Lung (tissue), 12 donors: ENCODE measurements around the gene SLC38A5. TPM values are rescaled to one million over a fixed set of nuclear protein-coding genes. Genes with fewer than 3 reads are reported as not detected.
A peak's percentile ranks its signal among the peaks of the same experiment; 100 is the strongest.

Source experiments
- ATAC-seq: fragments of 200-7000 bp; cut with Tn5 transposase; one replicate; pipeline ENCODE4 v1.9.1; 2020; ENCODE audit warnings: moderate number of reproducible peaks; ENCODE audit not compliant: insufficient read depth, low FRiP score
- DNase-seq, 3 donors: peaks; one replicate each; pipeline ENCODE4 v3.0.0-alpha.2; 2013 to 2017
- H3K27ac ChIP-seq, 2 donors: one replicate each; pipeline ENCODE4 v1.5.1; 2013; ENCODE audit warnings: mild to moderate bottlenecking in 2 of 2, moderate library complexity in 2 of 2, control low read depth in 1 of 2, inconsistent platforms in 1 of 2, low read depth in 1 of 2, low read length in 1 of 2
- H3K27me3 ChIP-seq, 3 donors: one replicate each; pipeline ENCODE4 v1.5.1; 2013; ENCODE audit warnings: low read length in 2 of 3; ENCODE audit not compliant: control insufficient read depth in 3 of 3, insufficient read depth in 3 of 3
- H3K36me3 ChIP-seq, 4 donors: one replicate each; pipeline ENCODE4 v1.5.1; 2013; ENCODE audit warnings: low read length in 4 of 4, mild to moderate bottlenecking in 1 of 4, moderate library complexity in 1 of 4; ENCODE audit not compliant: control insufficient read depth in 4 of 4, insufficient read depth in 4 of 4
- H3K4me1 ChIP-seq, 5 donors: one replicate each; pipeline ENCODE4 v1.5.1; 2013; ENCODE audit warnings: low read length in 5 of 5, mild to moderate bottlenecking in 2 of 5, moderate library complexity in 1 of 5; ENCODE audit not compliant: control insufficient read depth in 5 of 5, insufficient read depth in 5 of 5
- H3K4me3 ChIP-seq: one replicate; pipeline ENCODE4 v1.5.1; 2013; ENCODE audit warnings: mild to moderate bottlenecking, control low read depth, moderate library complexity
- H3K9ac ChIP-seq, 2 donors: one replicate each; pipeline ENCODE4 v1.5.1; 2013; ENCODE audit warnings: low read length in 2 of 2, control low read depth in 1 of 2; ENCODE audit not compliant: insufficient read depth in 1 of 2
- H3K9me3 ChIP-seq, 4 donors: one replicate each; pipeline ENCODE4 v1.5.1; 2013; ENCODE audit warnings: low read length in 3 of 4, mild to moderate bottlenecking in 1 of 4, moderate library complexity in 1 of 4; ENCODE audit not compliant: control insufficient read depth in 4 of 4, insufficient read depth in 3 of 4
- CTCF ChIP-seq: IDR thresholded peaks from 2 replicates; pipeline ENCODE4 v1.5.1; 2012; ENCODE audit warnings: mild to moderate bottlenecking; ENCODE audit errors: control extremely low read depth, extremely low read depth
- WGBS, 2 donors: extraction: QIAGEN DNeasy Blood & Tissue Kit; methylation state at CpG; one replicate each; pipeline ENCODE4 v1.1.7; 2013; 5-methylcytosine and 5-hydroxymethylcytosine counted together
- polyA plus RNA-seq, 2 donors: library from polyadenylated mRNA; stranded (reverse); fragments of 200-250 nt; gene quantifications; one replicate each; pipeline ENCODE4 v1.2.1, GENCODE V29; 2013
- total RNA-seq, 2 donors: library from RNA; depleted of rRNA in 1 of 2; stranded (reverse); fragments of >200 nt in 1 of 2; gene quantifications; one replicate each; pipeline ENCODE4 v1.2.1, GENCODE V29; 2014 to 2021
- donor health status: control.
- donor health status: control.
- donor health status: Bipolar disorder and iron deficiency.
- donor health status: healthy.
- donor health status: DM: yes; HTN: yes; CAD: no.

The SLC38A5 gene
- total and polyA plus RNA-seq, 4 donors, result 15.2 to 80.9 (median 48.0) TPM

GRCh38 chrX:48488034-48488433, 18.0 kb upstream of the SLC38A5 start:
- Histone ChIP-seq H3K4me3 (no peak overlapping the region), H3K27me3 (no peaks in the 10 kb centered on the region), H3K27ac (no peak overlapping the region), H3K9ac (no peak overlapping the region), H3K4me1 (no peaks in the 10 kb centered on the region), H3K9me3 (peaks cover 0 to 8% (median 0%) of the 10 kb centered on the region in 4 donors), H3K36me3 (peaks cover 0 to 8% (median 4%) of the 10 kb centered on the region in 4 donors)
- DNase-seq (no peak), ATAC-seq (peak; percentile 9)
- 82% methylated on average over 3 of the region's 3 CpGs for WGBS, 2 donors
- TF ChIP-seq CTCF, result no peak

- 71 to 74% methylated on average over 10 of the region's 10 CpGs for WGBS, 2 donors
- no peak overlapping the region for H3K9ac ChIP-seq
Measured at GRCh38 chrX:48487362-48487798, 17.3 kb upstream of the SLC38A5 start.

GRCh38 chrX:48482526-48482925, 12.5 kb upstream of the SLC38A5 start:
- DNase-seq, result no peak
- H3K36me3 ChIP-seq, result peaks cover 3 to 21% (median 9%) of the 10 kb centered on the region in 4 donors
- no peak overlapping the region for H3K4me3 ChIP-seq
- ATAC-seq, result no peak
- H3K4me1 ChIP-seq, result no peaks in the 10 kb centered on the region
- peaks cover 0 to 3% (median under 1%) of the 10 kb centered on the region in 4 donors for H3K9me3 ChIP-seq
- WGBS, 2 donors, result 75 to 88% methylated on average over 7 of the region's 7 CpGs
- TF ChIP-seq CTCF, result no peak
- H3K27me3 ChIP-seq, result no peaks in the 10 kb centered on the region
- no peak overlapping the region for H3K9ac ChIP-seq
- no peak overlapping the region for H3K27ac ChIP-seq

More at GRCh38 chrX:48487362-48487798, 17.3 kb upstream of the SLC38A5 start:
- TF ChIP-seq CTCF, result no peak
- Histone ChIP-seq H3K4me3 (no peak overlapping the region), H3K36me3 (peaks cover 2 to 8% (median 5%) of the 10 kb centered on the region in 4 donors), H3K9me3 (peaks cover 0 to 10% (median 0%) of the 10 kb centered on the region in 4 donors), H3K27ac (no peak overlapping the region), H3K27me3 (no peaks in the 10 kb centered on the region), H3K4me1 (no peaks in the 10 kb centered on the region)
- DNase-seq, result no peak
- peak; percentile 31 for ATAC-seq

- no peak overlapping the region for H3K9ac ChIP-seq
- H3K27ac ChIP-seq, result no peak overlapping the region
- ATAC-seq, result no peak
- no peaks in the 10 kb centered on the region for H3K27me3 ChIP-seq
- WGBS, 2 donors, result 88 to 96% methylated on average over 3 of the region's 3 CpGs
- H3K4me3 ChIP-seq, result no peak overlapping the region
- H3K9me3 ChIP-seq, result peaks cover 0 to 9% (median 2%) of the 10 kb centered on the region in 4 donors
- no peak for TF ChIP-seq CTCF
- no peak for DNase-seq
- peaks cover 3 to 21% (median 9%) of the 10 kb centered on the region in 4 donors for H3K36me3 ChIP-seq
- peaks cover 0 to 5% (median 0%) of the 10 kb centered on the region in 5 donors for H3K4me1 ChIP-seq
Measured at GRCh38 chrX:48480583-48480982, 10.5 kb upstream of the SLC38A5 start.
